Activated CD8-positive, alpha-beta memory T cell treated with anti-CD3 and anti-CD28 coated beads for 36 hours (primary cell): ENCODE results near the gene ARHGAP6. TPM values are rescaled to one million over a fixed set of nuclear protein-coding genes. Genes with fewer than 3 reads are reported as not detected.
"Not testable (repeated sequence)": the region's sequence is repeated elsewhere in the genome, so short reads cannot be mapped to it uniquely, and the experiment has no call there.

Experiments used
- CTCF ChIA-PET: fragments of 350-600 bp; sonication (Branson Sonifier 250); formaldehyde crosslinking; loops from one replicate; lab custom pipeline; 2021; ENCODE audit warnings: antibody characterized with exemption; lab: Charles Lee
- POLR2A ChIA-PET: fragments of 350-600 bp; sonication (Branson Sonifier 250); formaldehyde crosslinking; loops from one replicate; lab custom pipeline; 2021; ENCODE audit warnings: antibody characterized with exemption; lab: Charles Lee
- total RNA-seq, 2 experiments: library from RNA; stranded (reverse); gene quantifications; one replicate each; pipeline ENCODE4 v1.2.3, GENCODE V29; 2021

Gene ARHGAP6
- total RNA-seq, 2 experiments from 2014 or later: not detected

- POLR2A ChIA-PET: no interaction called here
- CTCF ChIA-PET: no interaction called here
Measured at GRCh38 chrX:11648705-11649519, 16.8 kb downstream of the ARHGAP6 start.

DNA sequence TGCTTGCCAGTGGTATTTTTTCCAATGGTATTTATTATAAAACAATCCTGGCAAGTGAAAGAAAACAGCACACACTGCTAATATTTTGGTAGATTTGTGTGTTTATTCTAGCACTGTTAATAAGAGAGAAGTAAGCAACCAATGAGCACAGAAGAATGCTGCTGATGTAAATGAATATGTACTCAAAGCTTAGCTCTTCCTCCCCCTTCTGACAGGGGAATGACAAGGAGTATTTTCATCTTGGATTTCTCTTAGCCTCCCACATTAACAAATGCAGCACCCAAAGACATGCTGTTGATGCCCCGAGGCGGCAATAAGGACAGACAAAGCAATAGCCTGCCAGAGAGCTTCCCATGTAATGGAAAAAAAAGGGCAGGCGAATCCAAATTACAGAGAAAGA is 18.6 kb downstream of the ARHGAP6 start:
- ChIA-PET POLR2A (no interaction called here), CTCF (no interaction called here)

DNA sequence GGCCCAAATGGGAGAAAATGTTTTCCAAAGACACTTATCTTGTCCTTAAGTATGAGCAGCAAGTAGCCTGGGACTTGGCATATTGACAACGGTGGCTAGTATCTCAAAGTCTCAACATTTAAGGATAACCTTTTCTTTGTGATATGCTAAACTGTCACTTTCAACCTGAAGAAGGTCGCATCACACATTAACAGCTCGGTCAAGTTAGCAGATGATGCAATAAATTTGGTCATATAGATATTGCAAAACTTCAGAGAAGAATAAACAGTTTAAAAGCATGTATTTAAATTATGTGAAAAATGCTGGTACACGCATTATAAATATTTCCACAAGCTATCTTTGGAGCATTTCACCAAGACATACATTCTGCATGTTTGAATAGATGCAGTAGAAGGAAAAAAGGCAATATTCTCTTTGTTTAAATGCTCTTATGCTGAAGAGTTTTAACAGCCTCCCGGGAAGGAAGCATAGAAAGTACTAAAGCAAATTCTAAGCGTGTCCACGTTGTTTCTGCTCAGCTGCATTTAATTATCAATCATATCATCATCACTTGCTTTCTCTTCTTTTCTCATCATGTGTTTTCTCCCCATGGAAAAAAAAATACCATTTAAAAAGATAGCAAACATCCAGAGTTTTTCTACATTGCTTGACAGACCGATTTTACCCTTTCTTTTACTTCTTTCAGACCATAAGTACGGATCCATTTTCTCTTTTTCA is 24.2 kb downstream of the ARHGAP6 start:
- POLR2A ChIA-PET: no interaction called here
- CTCF ChIA-PET: no interaction called here

GRCh38 chrX:11640089-11640488 is 25.6 kb downstream of the ARHGAP6 start:
- ChIA-PET CTCF (no interaction called here), POLR2A (no interaction called here)

GRCh38 chrX:11632732-11633131 is 33.0 kb downstream of the ARHGAP6 start:
- ChIA-PET CTCF (no interaction called here), POLR2A (no interaction called here)

DNA sequence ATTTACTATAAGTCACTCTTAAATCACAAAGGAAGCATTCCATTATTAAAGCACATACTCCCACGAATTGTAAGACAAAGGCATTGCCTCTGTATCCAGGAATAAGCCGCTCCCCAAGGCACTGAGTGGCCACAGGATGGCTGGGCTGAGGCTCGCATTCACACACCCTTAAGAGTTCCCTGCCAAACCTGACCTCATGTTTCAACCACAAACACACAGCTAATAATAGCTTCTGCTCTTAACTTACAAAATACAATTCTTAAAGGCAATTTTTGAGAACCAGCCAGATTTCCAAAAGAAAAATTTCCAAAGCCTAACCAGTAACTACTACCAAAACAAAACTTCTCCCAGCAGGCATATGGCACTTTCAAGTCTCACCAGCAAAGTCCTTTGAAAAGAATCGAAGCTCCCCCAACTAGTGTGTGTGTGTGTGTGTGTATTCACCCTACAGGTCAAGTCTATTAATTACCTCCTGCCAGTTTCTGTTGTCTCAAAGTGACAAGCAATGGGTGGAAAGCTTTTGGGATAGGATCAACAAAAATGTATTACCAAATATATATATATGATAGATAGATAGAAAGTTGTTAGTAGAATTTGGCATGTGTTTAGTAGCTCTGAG is 36.0 kb downstream of the ARHGAP6 start:
- ChIA-PET POLR2A (no interaction called here), CTCF (no interaction called here)

- CTCF ChIA-PET: no interaction called here
- POLR2A ChIA-PET: no interaction called here
Measured at GRCh38 chrX:11628399-11628798, 37.3 kb downstream of the ARHGAP6 start.

- POLR2A ChIA-PET: no interaction called here
- CTCF ChIA-PET: no interaction called here
Measured at GRCh38 chrX:11626351-11626750, 39.4 kb downstream of the ARHGAP6 start.

GRCh38 chrX:11619441-11619840 is 46.3 kb downstream of the ARHGAP6 start:
- POLR2A ChIA-PET: no interaction called here
- CTCF ChIA-PET: no interaction called here

- CTCF ChIA-PET, POLR2A ChIA-PET: not testable (repeated sequence)
Measured at GRCh38 chrX:11614253-11614652, 51.5 kb downstream of the ARHGAP6 start.

- POLR2A ChIA-PET: interaction anchor here (0.6 kb wide), 1 partner anchor 114 kb away, joined by 3 read pairs; no protein-coding TSS in a partner anchor
- CTCF ChIA-PET: no interaction called here
Measured at GRCh38 chrX:11611965-11612364, 53.8 kb downstream of the ARHGAP6 start.

- ChIA-PET POLR2A (no interaction called here), CTCF (no interaction called here)
Measured at GRCh38 chrX:11611161-11611560, 54.6 kb downstream of the ARHGAP6 start.

GRCh38 chrX:11609109-11609508 is 56.6 kb downstream of the ARHGAP6 start:
- POLR2A ChIA-PET: no interaction called here
- CTCF ChIA-PET: no interaction called here

DNA sequence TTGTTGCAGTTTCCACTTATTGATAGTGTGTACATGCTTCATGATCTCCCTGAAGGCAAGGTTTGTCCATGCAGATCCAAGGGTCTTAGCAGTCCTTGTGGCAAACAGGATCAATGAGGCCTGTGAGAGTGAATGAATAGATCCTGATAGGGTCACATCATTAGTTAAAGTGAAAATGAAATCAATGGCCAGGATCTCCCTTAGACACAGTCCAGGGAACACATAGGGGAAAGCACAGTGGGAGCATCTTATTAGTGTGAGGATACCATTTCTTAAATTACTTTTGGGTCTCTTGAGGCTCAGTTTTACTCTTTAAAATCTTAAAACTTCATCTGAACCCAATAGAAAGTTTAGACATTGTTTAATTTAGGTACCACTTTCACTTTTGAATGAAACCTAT is 59.3 kb downstream of the ARHGAP6 start:
- POLR2A ChIA-PET: no interaction called here

DNA sequence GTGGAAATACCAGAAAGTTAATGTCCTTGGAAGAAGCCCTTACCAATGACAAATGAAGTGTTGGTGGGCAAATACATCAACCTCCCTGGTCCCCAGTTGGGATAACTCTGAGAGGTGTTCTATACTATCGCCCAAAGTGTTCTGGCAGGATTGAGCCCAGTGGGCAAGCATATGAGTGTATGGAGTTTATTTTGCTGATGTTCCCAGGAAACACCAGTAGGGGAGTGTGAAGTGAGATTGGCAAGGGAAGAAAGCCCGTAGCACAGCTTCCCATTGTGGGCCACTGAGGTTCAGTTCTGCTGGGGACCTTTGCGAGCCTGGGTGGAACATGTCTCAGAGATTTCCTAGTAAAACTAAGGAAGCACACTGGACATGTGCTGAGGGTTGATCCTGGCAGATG is 65.1 kb downstream of the ARHGAP6 start:
- POLR2A ChIA-PET: no interaction called here
- CTCF ChIA-PET: no interaction called here

More for the DNA sequence above, 59.3 kb downstream of the ARHGAP6 start:
- CTCF ChIA-PET: no interaction called here

- POLR2A ChIA-PET: no interaction called here
- CTCF ChIA-PET: no interaction called here
Measured at GRCh38 chrX:11597479-11597878, 68.2 kb downstream of the ARHGAP6 start.

GRCh38 chrX:11591723-11592346 is 73.9 kb downstream of the ARHGAP6 start:
- CTCF ChIA-PET: no interaction called here
- POLR2A ChIA-PET: no interaction called here

DNA sequence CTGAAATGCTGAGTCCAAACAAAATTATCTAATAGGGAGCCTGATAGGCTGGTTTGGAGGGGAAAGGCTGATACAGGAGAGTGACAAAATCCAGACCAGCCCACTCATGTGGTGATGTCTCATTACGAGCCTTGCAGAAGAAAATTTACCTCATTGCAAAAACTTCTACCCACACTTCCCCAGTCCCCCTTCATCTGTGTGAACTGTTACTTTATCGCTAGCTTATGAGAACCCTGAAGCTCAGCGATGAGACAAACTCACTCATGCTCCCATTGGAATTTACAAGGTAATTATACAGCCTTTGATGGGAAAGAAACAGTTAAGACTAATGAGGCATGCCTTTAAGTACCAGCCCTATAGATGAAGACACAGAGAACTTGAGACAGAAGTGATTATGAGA is 76.1 kb downstream of the ARHGAP6 start:
- POLR2A ChIA-PET: no interaction called here
- CTCF ChIA-PET: no interaction called here

DNA sequence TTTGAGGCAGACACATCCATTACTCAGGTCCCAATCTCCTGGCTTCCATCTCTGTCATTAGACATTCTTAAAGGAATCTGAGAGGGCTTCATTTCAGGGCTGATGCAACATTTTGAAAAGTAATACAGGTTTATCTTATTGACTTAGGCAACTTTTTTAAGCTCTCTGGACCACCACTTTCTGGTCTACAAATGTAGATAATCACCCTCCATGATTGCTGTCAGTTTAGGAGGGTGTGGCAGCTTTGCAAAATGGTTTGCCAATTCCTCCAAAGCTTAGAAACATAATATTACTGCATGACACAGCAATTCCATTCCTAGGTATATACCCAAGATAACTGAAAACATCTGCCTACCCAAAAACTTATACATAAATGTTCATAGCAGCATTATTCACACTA is 77.6 kb downstream of the ARHGAP6 start:
- CTCF ChIA-PET: no interaction called here
- POLR2A ChIA-PET: no interaction called here

- CTCF ChIA-PET: no interaction called here
- POLR2A ChIA-PET: no interaction called here
Measured at GRCh38 chrX:11585174-11585573, 80.5 kb downstream of the ARHGAP6 start.
